MM.1S (cell line): ENCODE measurements around the gene CORO2A.

Experiments
- DNase-seq: peaks from one replicate; pipeline ENCODE4 v3.0.0-alpha.2; 2015
- H2AFZ ChIP-seq: fragments of 300-600 bp; sonication (generic); 2 replicates; pipeline ENCODE4 v1.6.0; 2016; ENCODE audit warnings: antibody characterized with exemption, low read length
- H3F3A ChIP-seq: fragments of 300-600 bp; sonication (generic); 2 replicates; pipeline ENCODE4 v1.6.1; 2016; ENCODE audit warnings: mild to moderate bottlenecking, antibody characterized with exemption, low read length, moderate library complexity, mixed read lengths; ENCODE audit not compliant: insufficient read depth
- H3K27ac ChIP-seq: fragments of 300-600 bp; sonication (generic); 2 replicates; pipeline ENCODE4 v1.5.1; 2016; ENCODE audit warnings: mild to moderate bottlenecking, low read length
- H3K27me3 ChIP-seq: fragments of 300-600 bp; sonication (generic); replicated peaks from 2 replicates; pipeline ENCODE4 v1.6.0; 2016; ENCODE audit warnings: low read length; ENCODE audit not compliant: insufficient read depth
- H3K36me3 ChIP-seq: fragments of 300-600 bp; sonication (generic); replicated peaks from 2 replicates; pipeline ENCODE4 v1.6.1; 2016; ENCODE audit warnings: mild to moderate bottlenecking, low read length, mixed read lengths; ENCODE audit not compliant: insufficient read depth
- H3K4me1 ChIP-seq: fragments of 300-600 bp; sonication (generic); 2 replicates; pipeline ENCODE4 v1.6.1; 2016; ENCODE audit warnings: low read length, mixed read lengths
- H3K4me2 ChIP-seq: fragments of 300-600 bp; sonication (generic); 2 replicates; pipeline ENCODE4 v1.6.0; 2016; ENCODE audit warnings: low read depth, low read length
- H3K4me3 ChIP-seq: fragments of 300-600 bp; sonication (generic); 2 replicates; pipeline ENCODE4 v1.5.1; 2016; ENCODE audit warnings: low read length, mixed read lengths
- H3K79me2 ChIP-seq: fragments of 300-600 bp; sonication (generic); 2 replicates; pipeline ENCODE4 v1.6.1; 2016; ENCODE audit warnings: mixed run types, low read length, mixed read lengths
- H3K9ac ChIP-seq: fragments of 300-600 bp; sonication (generic); 2 replicates; pipeline ENCODE4 v1.6.1; 2016; ENCODE audit warnings: low read length, mixed read lengths
- H3K9me2 ChIP-seq: fragments of 300-600 bp; sonication (generic); replicated peaks from 2 replicates; pipeline ENCODE4 v1.6.1; 2016; ENCODE audit warnings: mild to moderate bottlenecking, low read length, mixed read lengths; ENCODE audit not compliant: insufficient read depth
- H3K9me3 ChIP-seq: fragments of 300-600 bp; sonication (generic); replicated peaks from 2 replicates; pipeline ENCODE4 v1.6.1; 2016; ENCODE audit warnings: mild to moderate bottlenecking, low read length, mixed read lengths; ENCODE audit not compliant: insufficient read depth
- H4K20me1 ChIP-seq: fragments of 300-600 bp; sonication (generic); 2 replicates; pipeline ENCODE4 v1.6.1; 2016; ENCODE audit warnings: mild to moderate bottlenecking, low read length, moderate library complexity, mixed read lengths; ENCODE audit not compliant: insufficient read depth
- EZH2 ChIP-seq: fragments of 300-600 bp; sonication (generic); optimal IDR thresholded peaks from 2 replicates; pipeline ENCODE3; 2017; ENCODE audit warnings: low read depth, mild to moderate bottlenecking, antibody characterized with exemption, low read length, mixed read lengths
- EZH2phosphoT487 ChIP-seq: fragments of 300-600 bp; sonication (generic); IDR thresholded peaks from 2 replicates; pipeline ENCODE4 v1.6.1; 2018; ENCODE audit warnings: antibody characterized with exemption, low read length
- TF ChIP-seq, protein P1 (sequence below): fragments of 300-600 bp; sonication (generic); IDR thresholded peaks from 2 replicates; pipeline ENCODE4 v1.5.1; 2016; ENCODE audit warnings: antibody characterized with exemption, low read length, mixed read lengths

Gene CORO2A

DNA sequence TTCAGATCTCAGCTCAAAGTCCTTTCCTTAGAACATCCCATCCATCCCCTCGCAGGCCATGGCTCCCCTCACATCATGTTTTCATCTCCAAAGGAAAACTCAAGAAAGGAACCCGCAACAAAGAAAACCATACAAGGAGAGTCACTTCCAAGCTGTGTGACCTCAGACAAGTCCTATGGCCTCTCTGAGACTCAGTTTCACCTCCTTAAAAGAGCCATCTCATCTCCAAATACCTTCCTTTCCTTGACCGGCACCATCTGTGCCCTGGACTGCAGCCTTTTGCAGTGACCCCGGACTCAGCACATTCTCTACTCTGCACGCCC, 10.7 kb downstream of the CORO2A start:
- no peaks in the 10 kb centered on the region for H3K79me2 ChIP-seq
- H3K9me3 ChIP-seq = no peaks in the 10 kb centered on the region
- H3F3A ChIP-seq = no peaks in the 10 kb centered on the region
- H3K36me3 ChIP-seq = no peaks in the 10 kb centered on the region
- no peak overlapping the region for H3K4me2 ChIP-seq
- no peak overlapping the region for H3K4me3 ChIP-seq
- no peaks in the 10 kb centered on the region for H3K9me2 ChIP-seq
- no peak overlapping the region for H3K27ac ChIP-seq
- no peaks in the 10 kb centered on the region for H3K27me3 ChIP-seq
- H4K20me1 ChIP-seq = no peaks in the 10 kb centered on the region
- TF ChIP-seq, protein P1, sequence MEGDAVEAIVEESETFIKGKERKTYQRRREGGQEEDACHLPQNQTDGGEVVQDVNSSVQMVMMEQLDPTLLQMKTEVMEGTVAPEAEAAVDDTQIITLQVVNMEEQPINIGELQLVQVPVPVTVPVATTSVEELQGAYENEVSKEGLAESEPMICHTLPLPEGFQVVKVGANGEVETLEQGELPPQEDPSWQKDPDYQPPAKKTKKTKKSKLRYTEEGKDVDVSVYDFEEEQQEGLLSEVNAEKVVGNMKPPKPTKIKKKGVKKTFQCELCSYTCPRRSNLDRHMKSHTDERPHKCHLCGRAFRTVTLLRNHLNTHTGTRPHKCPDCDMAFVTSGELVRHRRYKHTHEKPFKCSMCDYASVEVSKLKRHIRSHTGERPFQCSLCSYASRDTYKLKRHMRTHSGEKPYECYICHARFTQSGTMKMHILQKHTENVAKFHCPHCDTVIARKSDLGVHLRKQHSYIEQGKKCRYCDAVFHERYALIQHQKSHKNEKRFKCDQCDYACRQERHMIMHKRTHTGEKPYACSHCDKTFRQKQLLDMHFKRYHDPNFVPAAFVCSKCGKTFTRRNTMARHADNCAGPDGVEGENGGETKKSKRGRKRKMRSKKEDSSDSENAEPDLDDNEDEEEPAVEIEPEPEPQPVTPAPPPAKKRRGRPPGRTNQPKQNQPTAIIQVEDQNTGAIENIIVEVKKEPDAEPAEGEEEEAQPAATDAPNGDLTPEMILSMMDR = no peak
- no peak for TF ChIP-seq EZH2phosphoT487
- TF ChIP-seq EZH2 = no peak
- H2AFZ ChIP-seq = no peak overlapping the region
- H3K9ac ChIP-seq = no peak overlapping the region
- H3K4me1 ChIP-seq = no peaks in the 10 kb centered on the region
- DNase-seq = no peak

DNA sequence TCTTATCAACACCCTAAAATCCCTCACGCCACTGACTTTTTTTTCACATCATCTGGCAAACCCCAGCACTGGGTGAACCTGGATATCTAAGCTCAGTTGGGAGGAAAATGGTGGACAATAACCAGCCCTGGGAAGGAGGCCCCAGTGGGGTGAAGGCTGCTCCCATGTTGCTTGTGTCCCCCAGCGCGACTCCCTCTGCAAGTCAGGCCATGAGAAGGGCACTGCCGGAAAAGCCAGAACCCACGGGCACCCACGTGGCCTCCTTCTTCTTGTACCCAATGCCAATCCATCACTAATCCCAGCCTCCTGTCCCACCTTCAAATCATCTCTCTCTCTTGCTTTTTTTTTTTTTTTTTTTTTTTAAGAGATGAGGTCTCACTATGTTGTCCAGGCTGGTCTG, 11.4 kb downstream of the CORO2A start:
- Histone ChIP-seq H3K79me2 (no peaks in the 10 kb centered on the region), H3K9ac (no peak overlapping the region), H2AFZ (no peak overlapping the region), H3K4me1 (no peaks in the 10 kb centered on the region), H3F3A (no peaks in the 10 kb centered on the region), H3K4me2 (no peak overlapping the region), H3K4me3 (no peak overlapping the region), H4K20me1 (no peaks in the 10 kb centered on the region), H3K9me2 (no peaks in the 10 kb centered on the region), H3K9me3 (no peaks in the 10 kb centered on the region), H3K27me3 (no peaks in the 10 kb centered on the region), H3K36me3 (no peaks in the 10 kb centered on the region), H3K27ac (no peak overlapping the region)
- DNase-seq = no peak
- TF ChIP-seq EZH2phosphoT487 (no peak), EZH2 (no peak)
- TF ChIP-seq, protein P1 = no peak

DNA sequence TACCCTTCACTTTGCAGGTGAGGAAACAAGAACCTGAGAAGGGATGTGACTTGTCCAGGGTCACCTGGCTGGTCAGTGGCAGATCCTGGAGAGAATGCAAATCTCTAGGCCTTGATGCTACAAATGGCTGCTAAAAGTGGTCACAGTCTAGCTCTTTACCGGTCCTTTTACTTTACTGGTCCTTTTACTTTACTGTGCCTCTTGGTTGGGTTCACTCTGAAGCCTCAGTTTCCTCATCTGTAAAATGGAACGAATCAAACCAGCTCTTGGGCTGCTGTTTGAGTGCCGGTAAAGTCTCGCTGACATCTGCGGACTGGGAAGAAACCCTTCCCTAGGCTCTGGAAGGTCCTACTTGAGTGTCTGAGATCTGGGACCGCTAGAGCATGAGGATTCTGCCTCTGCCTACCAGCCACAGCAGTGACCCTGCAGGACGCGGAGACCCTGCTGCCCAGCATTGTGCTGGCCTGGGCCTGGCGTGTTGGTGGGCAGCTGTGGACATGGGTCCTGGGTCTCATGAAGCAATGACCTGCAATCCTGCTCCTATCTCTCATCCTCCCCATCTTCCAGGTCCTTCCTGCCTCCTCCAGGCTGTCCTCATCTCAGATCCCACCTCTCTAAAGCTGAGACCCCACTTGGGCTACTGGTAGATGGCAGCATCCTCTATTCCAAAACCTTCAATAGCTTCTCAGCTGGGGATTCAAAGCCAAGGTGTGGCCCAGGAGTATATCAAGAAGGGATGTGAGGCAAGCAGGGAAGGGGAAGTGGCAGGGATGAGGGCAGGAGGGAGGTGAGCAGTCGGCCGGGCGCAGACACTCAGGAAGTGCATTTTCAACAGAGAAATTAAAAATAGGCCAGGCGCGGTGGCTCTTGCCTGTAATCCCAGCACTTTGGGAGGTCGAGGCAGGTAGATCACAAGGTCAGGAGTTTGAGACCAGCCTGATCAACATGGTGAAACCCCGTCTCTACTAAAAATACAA, 13.3 kb downstream of the CORO2A start:
- TF ChIP-seq EZH2 (no peak), EZH2phosphoT487 (no peak)
- TF ChIP-seq, protein P1 = no peak
- H3K4me2 ChIP-seq = no peak overlapping the region
- no peak for DNase-seq

More for the DNA sequence above, 13.3 kb downstream of the CORO2A start:
- Histone ChIP-seq H3K27ac (no peak overlapping the region), H3K79me2 (no peaks in the 10 kb centered on the region), H2AFZ (no peak overlapping the region), H3K4me3 (no peak overlapping the region), H3K9ac (no peak overlapping the region), H3K27me3 (no peaks in the 10 kb centered on the region), H3K9me3 (no peaks in the 10 kb centered on the region), H3K4me1 (no peaks in the 10 kb centered on the region), H3K9me2 (no peaks in the 10 kb centered on the region), H3F3A (no peaks in the 10 kb centered on the region), H4K20me1 (no peaks in the 10 kb centered on the region), H3K36me3 (no peaks in the 10 kb centered on the region)
